Activated naive CD8-positive, alpha-beta T cell treated with anti-CD3 and anti-CD28 coated beads, Interleukin-2, amount 50 U/mL, for 16 hours (primary cell): Measurements from ENCODE around the gene STUM.
"Not testable (repeated sequence)": the region's sequence is repeated elsewhere in the genome, so short reads cannot be mapped to it uniquely, and the experiment has no call there.

Experiments
- DNase-seq: peaks from one replicate; pipeline ENCODE4 v3.0.0-alpha.2; 2020; ENCODE audit warnings: low read depth, low spot score

STUM gene

GRCh38 chr1:226603858-226604559 is 55.4 kb downstream of the STUM start:
- DNase-seq = no peak

GRCh38 chr1:226604560-226605317 is 56.2 kb downstream of the STUM start:
- no peak for DNase-seq

GRCh38 chr1:226605318-226605950 is 56.9 kb downstream of the STUM start:
- no peak for DNase-seq

- DNase-seq = no peak
Observed at GRCh38 chr1:226606311-226607267, 58.0 kb downstream of the STUM start.

GRCh38 chr1:226607268-226607660 is 58.7 kb downstream of the STUM start:
- no peak for DNase-seq

GRCh38 chr1:226607821-226608220 is 59.3 kb downstream of the STUM start:
- no peak for DNase-seq

- peak; percentile 43 for DNase-seq
Observed at GRCh38 chr1:226608699-226609505, 60.3 kb downstream of the STUM start.

GRCh38 chr1:226609836-226610455 is 61.4 kb downstream of the STUM start:
- DNase-seq = no peak

- no peak for DNase-seq
Observed at GRCh38 chr1:226610671-226611070, 62.1 kb downstream of the STUM start.

- no peak for DNase-seq
Observed at GRCh38 chr1:226611301-226611700, 62.7 kb downstream of the STUM start.

GRCh38 chr1:226611980-226612379 is 63.4 kb downstream of the STUM start:
- DNase-seq = not testable (repeated sequence)

- no peak for DNase-seq
Observed at GRCh38 chr1:226615876-226616275, 67.3 kb downstream of the STUM start.

GRCh38 chr1:226616636-226617035 is 68.1 kb downstream of the STUM start:
- no peak for DNase-seq

GRCh38 chr1:226617109-226617508 is 68.5 kb downstream of the STUM start:
- DNase-seq = no peak

- not testable (repeated sequence) for DNase-seq
Observed at GRCh38 chr1:226617719-226618118, 69.2 kb downstream of the STUM start.

- DNase-seq = no peak
Observed at GRCh38 chr1:226618380-226618779, 69.8 kb downstream of the STUM start.

- no peak for DNase-seq
Observed at GRCh38 chr1:226619031-226619430, 70.5 kb downstream of the STUM start.

GRCh38 chr1:226622012-226622411 is 73.4 kb downstream of the STUM start:
- no peak for DNase-seq

GRCh38 chr1:226624526-226624925 is 76.0 kb downstream of the STUM start:
- no peak for DNase-seq

- DNase-seq = no peak
Observed at GRCh38 chr1:226625326-226625725, 76.8 kb downstream of the STUM start.
